H9 (cell line): ENCODE data around the gene NBEA. TPM values are rescaled to one million over a fixed set of nuclear protein-coding genes. Genes with fewer than 3 reads are reported as not detected.

ENCODE experiments used
- DNase-seq: peaks from one replicate; pipeline ENCODE4 v3.0.0-alpha.2; 2017
- H2AFZ ChIP-seq: one replicate; pipeline ENCODE4 v1.6.1; 2013; ENCODE audit warnings: mild to moderate bottlenecking, low read length, control low read depth, moderate library complexity
- H2AK5ac ChIP-seq: 2 replicates; pipeline ENCODE4 v1.6.1; 2013; ENCODE audit warnings: low read length, control low read depth, mixed read lengths; ENCODE audit not compliant: insufficient read length
- H2BK120ac ChIP-seq: one replicate; pipeline ENCODE4 v1.6.1; 2013; ENCODE audit warnings: low read depth, mild to moderate bottlenecking, low read length, control low read depth, inconsistent platforms; ENCODE audit not compliant: poor library complexity, severe bottlenecking
- H2BK12ac ChIP-seq: 2 replicates; pipeline ENCODE4 v1.6.1; 2013; ENCODE audit warnings: low read length, control low read depth, mixed read lengths, low read depth; ENCODE audit not compliant: insufficient read length
- H2BK15ac ChIP-seq: 2 replicates; pipeline ENCODE4 v1.6.1; 2013; ENCODE audit warnings: low read depth, low read length, control low read depth
- H2BK20ac ChIP-seq: one replicate; pipeline ENCODE4 v1.6.1; 2013; ENCODE audit warnings: low read depth, mild to moderate bottlenecking, low read length, control low read depth, inconsistent platforms; ENCODE audit not compliant: poor library complexity, severe bottlenecking
- H2BK5ac ChIP-seq: 2 replicates; pipeline ENCODE4 v1.6.1; 2013; ENCODE audit warnings: low read length, control low read depth, mixed read lengths; ENCODE audit not compliant: insufficient read length
- H3K14ac ChIP-seq: 2 replicates; pipeline ENCODE4 v1.6.1; 2013; ENCODE audit warnings: low read length, control low read depth; ENCODE audit not compliant: insufficient read depth
- H3K18ac ChIP-seq: 2 replicates; pipeline ENCODE4 v1.6.1; 2013; ENCODE audit warnings: low read depth, mild to moderate bottlenecking, mixed read lengths, low read length, control low read depth; ENCODE audit not compliant: insufficient read length
- H3K23ac ChIP-seq: 2 replicates; pipeline ENCODE4 v1.6.1; 2013; ENCODE audit warnings: low read length, control low read depth, mixed read lengths, low read depth; ENCODE audit not compliant: insufficient read length
- H3K23me2 ChIP-seq: 2 replicates; pipeline ENCODE4 v1.6.1; 2013; ENCODE audit warnings: low read depth, mild to moderate bottlenecking, mixed read lengths, low read length, control low read depth; ENCODE audit not compliant: insufficient read length, poor library complexity, severe bottlenecking
- H3K27ac ChIP-seq: 2 replicates; pipeline ENCODE4 v1.5.1; 2013; ENCODE audit warnings: low read length, control low read depth, mixed read lengths, low read depth; ENCODE audit not compliant: insufficient read length
- H3K27me3 ChIP-seq: 2 replicates; pipeline ENCODE4 v1.6.1; 2013; ENCODE audit warnings: low read length, control low read depth, inconsistent platforms; ENCODE audit not compliant: insufficient read depth
- H3K4ac ChIP-seq: 2 replicates; pipeline ENCODE4 v1.6.1; 2013; ENCODE audit warnings: low read depth, mild to moderate bottlenecking, control low read depth, inconsistent platforms, low read length, moderate library complexity
- H3K4me1 ChIP-seq: 2 replicates; pipeline ENCODE4 v1.6.1; 2013; ENCODE audit warnings: low read length, control low read depth, inconsistent platforms; ENCODE audit not compliant: insufficient read depth
- H3K4me2 ChIP-seq: 2 replicates; pipeline ENCODE4 v1.6.1; 2013; ENCODE audit warnings: low read length, control low read depth, mixed read lengths; ENCODE audit not compliant: insufficient read length, insufficient read depth
- H3K56ac ChIP-seq: 2 replicates; pipeline ENCODE4 v1.6.1; 2013; ENCODE audit warnings: low read depth, mild to moderate bottlenecking, mixed read lengths, low read length, control low read depth; ENCODE audit not compliant: insufficient read length
- H3K79me1 ChIP-seq: 2 replicates; pipeline ENCODE4 v1.6.1; 2013; ENCODE audit warnings: low read depth, mild to moderate bottlenecking, moderate library complexity, low read length, control low read depth, inconsistent platforms; ENCODE audit not compliant: insufficient read depth, poor library complexity, severe bottlenecking
- H3K79me2 ChIP-seq: 2 replicates; pipeline ENCODE4 v1.6.1; 2013; ENCODE audit warnings: low read length, control low read depth, inconsistent platforms; ENCODE audit not compliant: insufficient read depth
- H3K9ac ChIP-seq: 2 replicates; pipeline ENCODE4 v1.6.1; 2013; ENCODE audit warnings: low read length, control low read depth, mixed read lengths; ENCODE audit not compliant: insufficient read length; ENCODE audit errors: extremely low read depth
- H3K9me3 ChIP-seq: one replicate; pipeline ENCODE4 v1.6.1; 2013; ENCODE audit warnings: low read depth, low read length, inconsistent platforms; ENCODE audit not compliant: control insufficient read depth
- H3T11ph ChIP-seq: one replicate; pipeline ENCODE4 v1.6.1; 2013; ENCODE audit warnings: mild to moderate bottlenecking, low read length, control low read depth, inconsistent platforms
- H4K20me1 ChIP-seq: one replicate; pipeline ENCODE4 v1.6.1; 2013; ENCODE audit not compliant: control insufficient read depth, insufficient read length, insufficient read depth
- H4K5ac ChIP-seq: 2 replicates; pipeline ENCODE4 v1.6.1; 2013; ENCODE audit warnings: low read depth, mild to moderate bottlenecking, mixed read lengths, low read length, control low read depth; ENCODE audit not compliant: insufficient read length
- H4K8ac ChIP-seq: replicated peaks from 2 replicates; pipeline ENCODE4 v1.6.1; 2013; ENCODE audit warnings: low read length, control low read depth, mixed read lengths, low read depth; ENCODE audit not compliant: insufficient read length
- H4K91ac ChIP-seq: 2 replicates; pipeline ENCODE4 v1.6.1; 2013; ENCODE audit warnings: low read depth, mild to moderate bottlenecking, moderate library complexity, mixed read lengths, low read length, control low read depth; ENCODE audit not compliant: insufficient read length
- H3K27ac Mint-ChIP-seq, 3 experiments: 2 replicates in 2 of 3; 3 replicates in 1 of 3; pipeline ENCODE4 v1.8.0; 2020 to 2021; ENCODE audit warnings: mixed read lengths in 3 of 3, mild to moderate bottlenecking in 1 of 3, moderate library complexity in 1 of 3
- H3K27me3 Mint-ChIP-seq: 2 replicates; pipeline ENCODE4 v1.8.0; 2021; ENCODE audit warnings: low read depth, mild to moderate bottlenecking, moderate library complexity, mixed read lengths
- H3K36me3 Mint-ChIP-seq, 3 experiments: 2 replicates in 2 of 3; 3 replicates in 1 of 3; pipeline ENCODE4 v1.8.0; 2020 to 2021; ENCODE audit warnings: low read depth in 3 of 3, mixed read lengths in 3 of 3; ENCODE audit not compliant: insufficient read depth in 1 of 3
- H3K4me1 Mint-ChIP-seq, 2 experiments: 2 replicates each; pipeline ENCODE4 v1.8.0; 2020; ENCODE audit warnings: mixed read lengths in 2 of 2
- H3K4me3 Mint-ChIP-seq, 2 experiments: 2 replicates in 1 of 2; 3 replicates in 1 of 2; pipeline ENCODE4 v1.8.0; 2020 to 2021; ENCODE audit warnings: mild to moderate bottlenecking in 2 of 2, mixed read lengths in 2 of 2, moderate library complexity in 1 of 2
- H3K9me3 Mint-ChIP-seq, 2 experiments: 2 replicates in 1 of 2; 3 replicates in 1 of 2; pipeline ENCODE4 v1.8.0; 2020; ENCODE audit warnings: mild to moderate bottlenecking in 2 of 2, mixed read lengths in 2 of 2, moderate library complexity in 1 of 2
- total RNA-seq: library from RNA; stranded (reverse); gene quantifications from 2 replicates; pipeline ENCODE4 v1.2.1, GENCODE V29; 2021
- TF ChIP-seq, protein P1 (sequence below): fragments of 200-600 bp; sonication (generic); conservative IDR thresholded peaks from 3 replicates; pipeline ENCODE4 v1.8.0; 2021; ENCODE audit warnings: antibody characterized with exemption, mild to moderate bottlenecking

The NBEA gene
- total RNA-seq, 1 experiment from 2014 or later = 17.3 TPM

DNA sequence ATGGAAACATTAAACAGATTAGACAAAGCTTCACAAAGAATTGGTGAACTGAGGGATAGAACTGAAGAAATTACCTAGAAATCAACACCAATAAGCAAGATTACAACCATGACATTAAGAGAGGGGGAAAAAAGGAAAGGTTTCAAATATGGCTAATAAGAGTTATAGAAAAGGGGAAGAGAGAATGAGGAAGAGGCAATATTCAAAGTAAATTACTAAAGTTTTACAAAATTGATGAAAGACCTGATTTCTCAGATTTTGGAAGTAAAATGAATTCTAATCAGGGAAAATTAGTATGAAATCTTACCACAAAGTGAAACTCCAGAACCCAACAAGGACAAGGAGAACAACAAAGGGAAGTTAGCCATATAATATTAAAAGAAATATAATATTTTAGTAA is 187.4 kb downstream of the NBEA start:
- H3K36me3 Mint-ChIP-seq = peaks cover 0 to 16% (median 15%) of the 10 kb centered on the region in 3 experiments; a peak in 6 of 7 replicates
- Histone ChIP-seq H3K27me3 (no peaks in the 10 kb centered on the region), H3K4me2 (no peak overlapping the region), H2BK20ac (no peak overlapping the region), H2BK12ac (no peak overlapping the region), H3K4ac (no peak overlapping the region), H3K23me2 (no peaks in the 10 kb centered on the region), H3K18ac (no peak overlapping the region), H2BK15ac (no peak overlapping the region), H3K4me1 (no peaks in the 10 kb centered on the region), H4K20me1 (no peaks in the 10 kb centered on the region), H3K14ac (no peak overlapping the region), H3K9ac (no peak overlapping the region), H2AFZ (no peak overlapping the region), H3K79me2 (no peaks in the 10 kb centered on the region), H4K5ac (no peak overlapping the region), H3K27ac (no peak overlapping the region), H2AK5ac (no peak overlapping the region), H3K56ac (no peak overlapping the region), H2BK120ac (no peak overlapping the region), H2BK5ac (no peak overlapping the region), H4K8ac (no peak overlapping the region), H4K91ac (no peak overlapping the region), H3K79me1 (no peaks in the 10 kb centered on the region), H3K23ac (no peak overlapping the region), H3K9me3 (no peaks in the 10 kb centered on the region), H3T11ph (no peak overlapping the region)
- H3K27me3 Mint-ChIP-seq = no peaks in the 10 kb centered on the region
- TF ChIP-seq, protein P1, sequence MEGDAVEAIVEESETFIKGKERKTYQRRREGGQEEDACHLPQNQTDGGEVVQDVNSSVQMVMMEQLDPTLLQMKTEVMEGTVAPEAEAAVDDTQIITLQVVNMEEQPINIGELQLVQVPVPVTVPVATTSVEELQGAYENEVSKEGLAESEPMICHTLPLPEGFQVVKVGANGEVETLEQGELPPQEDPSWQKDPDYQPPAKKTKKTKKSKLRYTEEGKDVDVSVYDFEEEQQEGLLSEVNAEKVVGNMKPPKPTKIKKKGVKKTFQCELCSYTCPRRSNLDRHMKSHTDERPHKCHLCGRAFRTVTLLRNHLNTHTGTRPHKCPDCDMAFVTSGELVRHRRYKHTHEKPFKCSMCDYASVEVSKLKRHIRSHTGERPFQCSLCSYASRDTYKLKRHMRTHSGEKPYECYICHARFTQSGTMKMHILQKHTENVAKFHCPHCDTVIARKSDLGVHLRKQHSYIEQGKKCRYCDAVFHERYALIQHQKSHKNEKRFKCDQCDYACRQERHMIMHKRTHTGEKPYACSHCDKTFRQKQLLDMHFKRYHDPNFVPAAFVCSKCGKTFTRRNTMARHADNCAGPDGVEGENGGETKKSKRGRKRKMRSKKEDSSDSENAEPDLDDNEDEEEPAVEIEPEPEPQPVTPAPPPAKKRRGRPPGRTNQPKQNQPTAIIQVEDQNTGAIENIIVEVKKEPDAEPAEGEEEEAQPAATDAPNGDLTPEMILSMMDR = no peak
- no peak overlapping the region for H3K27ac Mint-ChIP-seq
- H3K9me3 Mint-ChIP-seq = no peaks in the 10 kb centered on the region
- no peak overlapping the region for H3K4me3 Mint-ChIP-seq
- DNase-seq = no peak
- no peaks in the 10 kb centered on the region for H3K4me1 Mint-ChIP-seq
